Measurements from ENCODE around the gene DOK6.
"Not testable (repeated sequence)": the region's sequence is repeated elsewhere in the genome, so short reads cannot be mapped to it uniquely, and the experiment has no call there.

Gene DOK6

GRCh38 chr18:69400253-69400975, at the start of gene DOK6:
Gene DOK6, plus strand, starts transcription at chr18:69400888.
- DNase-seq (ENCODE audit: low spot score): no peak

- DNase-seq (ENCODE audit: low spot score): no peak
Observed at GRCh38 chr18:69353023-69353422, 47.7 kb upstream of the DOK6 start.

- DNase-seq (ENCODE audit: low spot score): no peak
Observed at GRCh38 chr18:69357590-69357989, 43.1 kb upstream of the DOK6 start.

GRCh38 chr18:69358212-69358895, 42.3 kb upstream of the DOK6 start:
- DNase-seq (ENCODE audit: low spot score): no peak

- DNase-seq (ENCODE audit: low spot score): not testable (repeated sequence)
Observed at GRCh38 chr18:69359768-69360167, 40.9 kb upstream of the DOK6 start.

- DNase-seq (ENCODE audit: low spot score): no peak
Observed at GRCh38 chr18:69364930-69365329, 35.8 kb upstream of the DOK6 start.

GRCh38 chr18:69365658-69366057, 35.0 kb upstream of the DOK6 start:
- DNase-seq (ENCODE audit: low spot score): no peak

- no peak for DNase-seq (ENCODE audit: low spot score)
Observed at GRCh38 chr18:69367104-69367503, 33.6 kb upstream of the DOK6 start.

- DNase-seq (ENCODE audit: low spot score): no peak
Observed at GRCh38 chr18:69371729-69372128, 29.0 kb upstream of the DOK6 start.

GRCh38 chr18:69380324-69380723, 20.4 kb upstream of the DOK6 start:
- DNase-seq (ENCODE audit: low spot score): no peak

- DNase-seq (ENCODE audit: low spot score): no peak
Observed at GRCh38 chr18:69383186-69383585, 17.5 kb upstream of the DOK6 start.

GRCh38 chr18:69387186-69387585, 13.5 kb upstream of the DOK6 start:
- DNase-seq (ENCODE audit: low spot score): no peak

GRCh38 chr18:69388222-69388621, 12.5 kb upstream of the DOK6 start:
- DNase-seq (ENCODE audit: low spot score): no peak

- DNase-seq (ENCODE audit: low spot score): no peak
Observed at GRCh38 chr18:69397096-69397495, 3.6 kb upstream of the DOK6 start.

GRCh38 chr18:69399253-69399652, 1.4 kb upstream of the DOK6 start:
- DNase-seq (ENCODE audit: low spot score): no peak

GRCh38 chr18:69400976-69401225, 213 bp downstream of the DOK6 start:
- DNase-seq (ENCODE audit: low spot score): no peak

GRCh38 chr18:69401226-69401971, 711 bp downstream of the DOK6 start:
- DNase-seq (ENCODE audit: low spot score): no peak

- no peak for DNase-seq (ENCODE audit: low spot score)
Observed at GRCh38 chr18:69401972-69402532, 1.4 kb downstream of the DOK6 start.

GRCh38 chr18:69402533-69402989, 1.9 kb downstream of the DOK6 start:
- no peak for DNase-seq (ENCODE audit: low spot score)

- DNase-seq (ENCODE audit: low spot score): no peak
Observed at GRCh38 chr18:69408522-69408921, 7.8 kb downstream of the DOK6 start.

- no peak for DNase-seq (ENCODE audit: low spot score)
Observed at GRCh38 chr18:69411199-69411598, 10.5 kb downstream of the DOK6 start.

- no peak for DNase-seq (ENCODE audit: low spot score)
Observed at GRCh38 chr18:69414184-69414583, 13.5 kb downstream of the DOK6 start.

GRCh38 chr18:69432847-69433246, 32.2 kb downstream of the DOK6 start:
- DNase-seq (ENCODE audit: low spot score): no peak

Data from CD4-positive, alpha-beta T cell treated with Interleukin-2 at 100 ng/mL for 4 hours (primary cell).